Esophagus muscularis mucosa (tissue), 4 donors: Measurements from ENCODE around the gene ACAP3.

Experiments
- CTCF ChIP-seq, 3 experiments: fragments of 200-600 bp in 2 of 3; fragments of 450-650 bp in 1 of 3; sonication (generic) in 2 of 3; IDR thresholded peaks; one replicate each; pipeline ENCODE4 v1.5.1; 2017 to 2019; ENCODE audit warnings: antibody characterized with exemption in 3 of 3, mild to moderate bottlenecking in 2 of 3, moderate library complexity in 1 of 3
- EP300 ChIP-seq: sonication (generic); formaldehyde crosslinking; IDR thresholded peaks from one replicate; pipeline ENCODE4 v1.6.1; 2017; ENCODE audit warnings: antibody characterized with exemption
- POLR2AphosphoS5 ChIP-seq, 2 donors: sonication (generic); formaldehyde crosslinking; IDR thresholded peaks; one replicate each; pipeline ENCODE4 v1.6.1; 2017; ENCODE audit warnings: antibody characterized with exemption in 2 of 2

DNA sequence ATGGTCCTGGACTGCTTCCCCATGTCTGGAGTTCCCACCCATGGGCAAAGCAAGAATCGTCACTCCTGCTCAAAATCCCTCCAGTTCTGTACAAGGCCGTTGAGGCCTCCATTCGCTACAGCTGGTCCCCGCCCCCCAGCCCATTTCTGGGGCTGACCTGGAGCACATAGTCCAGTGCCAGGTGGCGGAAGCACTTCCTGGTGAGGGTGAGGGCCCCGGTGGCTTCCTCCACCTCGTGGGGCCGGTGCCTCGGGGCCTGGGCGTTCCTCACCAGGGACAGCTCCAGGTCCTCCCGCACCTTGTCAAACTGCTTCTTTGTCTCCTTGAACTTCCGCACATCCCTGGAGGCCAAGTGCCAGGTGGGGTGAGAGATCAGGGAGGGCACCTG lies 7.4 kb downstream of the ACAP3 start:
- no peak for TF ChIP-seq CTCF (IDR thresholded peaks at IDR 0.05)
- TF ChIP-seq POLR2AphosphoS5 (IDR thresholded peaks at IDR 0.05) = no peak
- TF ChIP-seq EP300 = no peak
